Purkinje cell (primary cell): ENCODE results near the gene HPSE2. TPM values are rescaled to one million over a fixed set of nuclear protein-coding genes. Genes with fewer than 3 reads are reported as not detected.

Experiments
- polyA plus RNA-seq: library from polyadenylated mRNA; unstranded; fragments of >200 nt; fragmentation: Nextera tagmentation; gene quantifications from 2 replicates; pipeline ENCODE4 v1.2.1, GENCODE V29; 2014

The HPSE2 gene
- not detected in 2 replicates for polyA plus RNA-seq

GRCh38 chr10:99235658-99236626 is at the start of gene HPSE2:
TSS of gene HPSE2 (minus strand) at chr10:99235852.

GRCh38 chr10:98446661-98447221 is 788.9 kb downstream of the HPSE2 start, which contains the start of gene HPS1:
TSS of gene HPS1 (minus strand) at chr10:98446935. CDS start at chr10:98443240, 3,695 bp downstream.

GRCh38 chr10:98414932-98415730 is 820.5 kb downstream of the HPSE2 start, which contains the start of gene PYROXD2:
TSS of gene PYROXD2 (minus strand) at chr10:98415182. CDS start at chr10:98415135, 47 bp downstream.

Other genes with a start within 250 kb of the HPSE2 start
- gene CNNM1, start 93.5 kb upstream of the HPSE2 start, polyA plus RNA-seq, result 10.4 and 10.9 TPM in 2 replicates
- 127 and 187 TPM in 2 replicates for gene GOT1, start 194.8 kb upstream of the HPSE2 start, polyA plus RNA-seq